Activated naive CD4-positive, alpha-beta T cell treated with anti-CD3 and anti-CD28 coated beads, Interleukin-2, amount 50 U/mL, for 72 hours (primary cell): ENCODE data around the gene IL22RA2. TPM values are rescaled to one million over a fixed set of nuclear protein-coding genes. Genes with fewer than 3 reads are reported as not detected.

Experiments
- ATAC-seq, 2 donors: fragments of 150-1000 bp; cut with Tn5 transposase; 2 replicates each; pipeline ENCODE4 v1.10.0; 2021; ENCODE audit warnings: mild to moderate bottlenecking in 2 of 2, moderate library complexity in 2 of 2
- DNase-seq, 2 donors: peaks; one replicate each; pipeline ENCODE4 v3.0.0; 2021 to 2022; ENCODE audit warnings: low spot score in 2 of 2
- H3K27ac Mint-ChIP-seq, 2 donors: one replicate each; pipeline ENCODE4 v1.8.0; 2022; ENCODE audit warnings: mild to moderate bottlenecking in 2 of 2, mixed read lengths in 2 of 2
- H3K36me3 Mint-ChIP-seq, 2 donors: one replicate each; pipeline ENCODE4 v1.8.0; 2022; ENCODE audit warnings: mixed read lengths in 2 of 2
- H3K9me3 Mint-ChIP-seq, 2 donors: one replicate each; pipeline ENCODE4 v1.8.0; 2022; ENCODE audit warnings: mixed read lengths in 2 of 2
- total RNA-seq, 2 donors: library from RNA; stranded (reverse); gene quantifications; one replicate each; pipeline ENCODE4 v1.2.3, GENCODE V29; 2022

IL22RA2 gene
- total RNA-seq, 2 donors from 2014 or later: not detected

DNA sequence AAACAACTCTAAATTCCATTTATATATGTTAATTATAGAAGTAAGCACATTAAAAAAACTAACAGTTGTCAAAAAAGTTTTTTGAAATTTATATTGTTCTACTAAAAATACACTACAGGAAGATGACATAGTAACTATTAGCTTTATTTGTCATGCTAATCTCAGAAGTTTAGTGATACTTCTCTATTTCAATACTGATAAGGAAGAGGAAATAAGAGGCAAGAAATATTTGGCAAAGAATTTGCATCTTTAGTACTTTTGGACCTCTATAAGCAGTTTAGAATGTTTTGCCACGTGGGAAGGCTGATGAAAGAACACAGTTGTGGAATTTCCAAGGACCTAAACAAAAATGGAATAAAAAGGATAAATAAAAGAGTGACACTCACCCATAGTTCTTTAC, 33.1 kb upstream of the IL22RA2 start:
- Mint-ChIP-seq H3K36me3 (peaks cover 11 to 64% of the 10 kb centered on the region in 2 donors), H3K9me3 (peaks cover 0 to 16% of the 10 kb centered on the region in 2 donors), H3K27ac (no peak overlapping the region)
- ATAC-seq (no peak), DNase-seq (no peak)

DNA sequence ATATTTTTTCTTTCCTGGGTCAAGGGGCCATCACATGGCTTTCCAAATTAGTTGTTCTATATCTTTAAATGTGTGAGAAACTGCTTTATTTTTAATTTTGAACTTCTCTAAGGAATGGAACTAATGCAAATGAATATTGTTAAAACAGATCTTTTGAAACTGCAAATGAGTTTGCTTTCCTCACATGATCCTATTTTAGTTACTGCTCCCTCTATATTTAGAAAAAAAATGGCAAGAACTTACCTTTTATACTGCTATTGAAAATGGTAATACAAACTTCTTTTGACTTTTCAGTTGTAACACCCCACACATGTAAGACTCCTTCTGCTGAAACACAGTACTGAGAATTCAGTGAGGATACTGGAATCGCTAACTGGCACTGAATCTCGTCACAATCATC, 29.8 kb upstream of the IL22RA2 start:
- peaks cover 0 to 8% of the 10 kb centered on the region in 2 donors for H3K9me3 Mint-ChIP-seq
- no peak overlapping the region for H3K27ac Mint-ChIP-seq
- peaks cover 0 to 38% of the 10 kb centered on the region in 2 donors for H3K36me3 Mint-ChIP-seq
- ATAC-seq (no peak), DNase-seq (no peak)

DNA sequence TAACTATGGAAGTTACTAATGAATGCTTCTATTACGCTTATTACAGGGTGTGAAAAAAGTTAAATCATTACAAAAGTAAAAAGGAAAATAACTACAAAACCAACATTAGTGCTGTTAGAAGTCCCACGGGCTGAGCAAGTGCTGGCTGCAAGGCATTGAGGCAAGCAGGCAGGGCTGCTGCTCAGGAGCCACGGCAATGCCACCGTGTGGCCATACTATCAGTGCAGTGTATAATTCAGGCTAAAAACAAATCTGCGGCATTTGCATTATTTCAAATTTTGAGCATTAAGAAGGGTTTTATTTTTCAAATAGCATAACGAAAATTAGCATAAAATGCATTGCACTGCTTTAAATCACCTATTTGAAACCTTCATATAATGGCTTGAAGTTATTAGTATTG, 28.6 kb upstream of the IL22RA2 start:
- DNase-seq (no peak), ATAC-seq (no peak)
- Mint-ChIP-seq H3K36me3 (peaks cover 0 to 35% of the 10 kb centered on the region in 2 donors), H3K9me3 (no peaks in the 10 kb centered on the region), H3K27ac (no peak overlapping the region)

DNA sequence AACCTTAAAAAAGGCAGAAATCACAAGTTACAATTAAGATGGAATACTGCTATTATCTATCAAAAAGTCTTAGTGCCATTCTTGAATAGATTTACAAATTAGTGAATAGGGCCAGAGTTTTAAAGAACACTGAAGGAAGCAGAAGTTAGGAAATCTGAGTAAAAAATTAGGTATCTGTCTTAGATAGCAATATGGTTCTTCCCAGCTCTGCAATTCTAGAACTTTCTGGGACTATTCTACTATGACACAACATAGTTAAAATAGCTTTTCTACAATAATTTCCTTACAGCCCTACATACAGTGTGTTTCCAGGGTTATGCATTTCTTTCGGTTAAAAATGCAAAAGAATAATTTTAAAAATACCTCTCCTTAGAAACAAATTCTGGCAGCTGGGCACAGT, 27.6 kb upstream of the IL22RA2 start:
- Mint-ChIP-seq H3K27ac (no peak overlapping the region), H3K9me3 (no peaks in the 10 kb centered on the region), H3K36me3 (peaks cover 0 to 35% of the 10 kb centered on the region in 2 donors)
- no peak for ATAC-seq
- DNase-seq: no peak

DNA sequence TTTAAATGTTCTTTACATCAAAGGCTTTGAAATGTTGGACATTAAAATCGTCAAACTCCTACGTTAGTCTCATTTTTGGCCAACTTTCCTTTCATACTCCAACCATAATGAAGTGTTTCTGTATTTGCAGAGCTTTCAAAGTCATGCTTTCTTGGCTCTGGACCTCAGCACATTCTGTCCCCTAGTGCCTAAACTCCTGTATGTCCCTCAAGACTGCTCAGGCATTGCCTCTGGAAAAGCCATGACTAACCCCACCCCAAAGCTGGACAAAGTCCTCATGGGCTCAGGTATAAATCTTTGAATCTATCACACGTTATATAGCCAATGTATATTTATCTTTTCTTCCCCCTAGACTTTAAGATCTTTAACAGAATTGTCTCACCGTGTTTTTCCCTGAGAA, 26.8 kb upstream of the IL22RA2 start:
- DNase-seq: no peak
- no peak for ATAC-seq
- H3K36me3 Mint-ChIP-seq: peaks cover 0 to 32% of the 10 kb centered on the region in 2 donors
- no peak overlapping the region for H3K27ac Mint-ChIP-seq
- H3K9me3 Mint-ChIP-seq: no peaks in the 10 kb centered on the region

DNA sequence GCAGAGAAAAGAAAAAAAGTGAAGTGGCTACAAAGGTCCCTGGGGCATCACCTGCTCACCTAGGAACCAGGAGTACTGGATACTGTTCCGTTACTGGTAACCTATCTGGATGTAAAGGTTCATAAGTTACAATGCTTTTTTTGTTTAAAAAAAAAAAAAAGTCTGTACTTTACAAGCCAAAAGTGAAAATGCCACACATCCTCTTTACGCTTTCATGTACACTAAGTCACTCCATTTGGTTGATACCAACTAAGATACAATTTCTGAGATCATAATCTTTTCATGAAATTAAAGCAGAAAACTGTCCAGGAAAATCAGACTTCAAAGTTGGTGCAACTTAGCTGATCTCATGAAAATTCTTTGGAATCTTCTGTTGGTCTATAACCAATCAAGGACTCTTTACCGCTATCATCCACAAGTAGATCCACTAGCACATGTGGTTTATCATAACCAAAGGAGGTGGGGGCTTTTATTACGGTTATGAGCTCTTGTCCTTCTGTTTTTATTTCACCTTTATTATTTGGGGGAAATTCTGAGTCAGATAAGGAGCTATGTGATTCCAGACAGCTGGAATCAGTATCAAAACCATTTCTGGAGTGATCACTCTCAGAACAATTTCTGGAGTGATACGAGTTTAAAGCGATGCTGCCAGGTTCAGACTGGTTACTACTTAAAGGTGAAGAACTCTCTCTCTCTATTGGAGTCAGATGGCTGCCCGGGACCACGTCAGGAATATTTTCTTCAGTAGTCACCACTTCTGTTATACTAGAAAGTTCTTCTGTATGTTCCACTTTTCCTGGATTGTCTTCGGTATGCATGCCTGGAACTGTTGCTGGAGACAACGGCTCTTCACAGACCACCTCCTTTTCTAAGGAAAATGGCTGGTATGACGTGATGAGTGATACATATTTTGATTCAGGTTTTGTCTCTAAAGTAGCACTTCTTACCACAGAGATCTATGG, 24.5 kb upstream of the IL22RA2 start:
- DNase-seq: no peak

DNA sequence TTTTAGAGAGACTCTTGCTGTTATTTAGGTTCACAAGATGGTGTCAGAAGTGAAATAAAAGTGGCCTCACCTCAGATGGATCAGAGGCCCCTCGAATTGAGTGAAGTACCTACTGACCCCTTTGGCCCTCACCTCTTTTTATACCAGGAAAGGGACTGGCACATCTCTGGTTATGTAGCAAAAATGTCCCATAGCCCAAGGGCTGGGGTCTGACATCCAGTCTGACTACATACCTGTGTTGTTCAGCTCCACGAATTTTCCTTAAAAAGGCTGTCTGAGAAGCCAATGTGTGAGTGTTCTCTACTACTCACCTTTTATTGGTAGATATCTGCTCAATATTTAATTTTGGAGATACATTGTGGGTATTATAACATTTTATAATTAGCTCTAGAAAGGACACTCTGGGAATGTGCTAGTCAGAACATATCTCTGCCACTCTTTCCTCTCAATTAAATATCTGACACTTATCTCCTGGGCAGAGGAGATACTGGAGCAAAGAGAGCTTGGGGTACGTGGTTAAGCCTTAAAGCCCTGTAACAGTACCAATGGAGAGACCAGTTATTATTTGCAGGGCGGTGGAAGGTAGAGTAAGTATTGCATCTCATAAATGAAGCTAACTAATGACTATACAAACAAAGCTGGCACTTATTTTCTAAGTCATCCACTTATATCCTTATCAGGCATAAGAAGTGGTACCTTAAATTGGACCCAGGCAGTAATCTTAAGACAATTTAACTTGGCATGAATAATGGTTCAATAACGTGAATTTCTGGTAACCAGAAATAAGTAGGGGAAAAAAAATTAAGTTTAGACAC, 20.0 kb upstream of the IL22RA2 start:
- DNase-seq: no peak
- H3K36me3 Mint-ChIP-seq: peaks cover 5 to 25% of the 10 kb centered on the region in 2 donors
- ATAC-seq: no peak
- peaks cover 4 to 5% of the 10 kb centered on the region in 2 donors for H3K9me3 Mint-ChIP-seq
- H3K27ac Mint-ChIP-seq: no peak overlapping the region

More for the DNA sequence above, 24.5 kb upstream of the IL22RA2 start:
- H3K27ac Mint-ChIP-seq: no peak overlapping the region
- H3K9me3 Mint-ChIP-seq: no peaks in the 10 kb centered on the region
- H3K36me3 Mint-ChIP-seq: peaks cover 0 to 14% of the 10 kb centered on the region in 2 donors
- no peak for ATAC-seq

DNA sequence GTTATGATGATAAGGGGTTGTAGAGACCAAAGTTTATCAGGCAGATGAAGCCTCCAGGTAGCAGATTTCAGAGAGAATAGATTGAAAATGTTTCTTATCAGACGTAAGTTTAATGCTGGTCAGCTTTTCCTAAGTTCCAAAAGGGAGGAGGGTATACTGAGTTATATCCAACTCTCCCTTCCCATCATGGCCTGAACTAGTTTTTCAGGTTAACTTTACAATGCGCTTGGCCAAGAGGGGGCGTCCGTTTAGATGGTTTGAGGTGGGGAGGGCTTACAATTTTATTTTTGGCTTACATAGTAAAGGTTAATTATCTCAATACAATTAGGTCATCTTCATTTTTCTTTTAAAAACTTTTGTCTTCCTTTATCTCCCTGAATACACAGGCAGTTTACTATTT, 19.4 kb upstream of the IL22RA2 start:
- ATAC-seq (no peak), DNase-seq (no peak)
- Mint-ChIP-seq H3K36me3 (peaks cover 5 to 18% of the 10 kb centered on the region in 2 donors), H3K9me3 (peaks cover 4 to 5% of the 10 kb centered on the region in 2 donors), H3K27ac (no peak overlapping the region)

DNA sequence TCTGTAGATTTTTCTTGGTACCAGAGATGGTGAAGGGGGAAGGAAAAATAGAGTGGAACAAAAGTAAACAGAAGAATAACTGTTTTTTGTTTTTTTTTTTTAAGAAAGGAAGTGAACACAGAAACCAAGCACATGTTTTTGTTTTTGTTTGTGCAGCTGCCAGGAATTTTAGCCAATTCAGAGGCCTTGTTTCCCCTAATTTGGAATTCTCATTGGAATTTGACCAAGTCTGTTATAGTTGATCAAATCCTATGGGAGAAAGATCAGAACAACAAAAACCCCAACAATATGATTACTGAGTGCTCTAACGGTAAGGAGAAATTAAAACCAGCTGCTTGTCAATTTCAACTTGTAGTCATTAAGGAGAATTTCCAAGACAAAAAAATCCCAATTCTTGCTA, 18.2 kb upstream of the IL22RA2 start:
- Mint-ChIP-seq H3K27ac (no peak overlapping the region), H3K9me3 (peaks cover 6 to 7% of the 10 kb centered on the region in 2 donors), H3K36me3 (peaks cover 5 to 26% of the 10 kb centered on the region in 2 donors)
- DNase-seq (no peak), ATAC-seq (no peak)

DNA sequence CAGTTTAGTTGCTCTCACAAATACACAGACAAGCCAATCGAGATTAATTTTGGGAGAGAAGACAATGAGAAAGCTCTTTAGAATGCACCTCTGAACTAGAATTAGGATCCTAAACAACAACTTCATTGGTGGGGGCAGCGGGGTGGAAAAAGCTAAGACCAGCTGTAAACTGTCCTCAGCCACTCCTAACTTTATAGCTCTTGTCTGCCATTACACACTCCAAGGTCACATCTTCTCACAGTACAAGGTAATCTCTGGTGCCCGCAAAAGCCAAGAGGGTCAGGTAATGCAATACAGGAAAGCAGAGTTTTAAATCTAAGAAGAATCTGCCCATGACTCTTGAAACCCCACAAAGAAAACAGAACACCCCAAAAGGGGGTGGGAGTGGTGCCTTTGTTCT, 17.8 kb upstream of the IL22RA2 start:
- DNase-seq: no peak
- no peak for ATAC-seq
- H3K36me3 Mint-ChIP-seq: peaks cover 5 to 30% of the 10 kb centered on the region in 2 donors
- H3K9me3 Mint-ChIP-seq: peaks cover 7 to 12% of the 10 kb centered on the region in 2 donors
- no peak overlapping the region for H3K27ac Mint-ChIP-seq

DNA sequence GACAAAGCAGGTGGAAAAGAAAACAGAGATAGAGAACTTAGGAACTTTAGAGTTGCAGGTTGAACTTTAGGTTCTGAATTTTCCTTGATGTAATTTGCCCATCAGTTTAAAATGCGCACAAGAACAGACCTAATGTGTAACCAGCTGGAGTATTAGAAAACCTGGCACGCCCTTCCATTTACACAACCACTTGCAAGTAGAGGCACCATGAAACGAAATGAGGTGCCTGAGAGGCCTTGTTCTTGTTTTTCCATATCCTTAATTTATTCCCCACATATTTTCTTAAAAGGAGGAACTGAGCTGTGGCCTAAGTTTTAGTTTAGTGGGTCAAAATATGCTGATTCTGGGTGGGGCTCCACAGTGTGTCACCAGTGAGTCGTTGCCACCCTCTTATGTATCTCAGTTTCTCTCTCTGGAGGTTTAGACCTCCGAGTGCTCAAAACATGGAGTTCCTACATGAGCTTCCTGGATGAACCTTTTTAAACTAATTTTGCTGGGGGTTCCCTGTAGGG, 17.2 kb upstream of the IL22RA2 start:
- DNase-seq (no peak), ATAC-seq (no peak)
- no peak overlapping the region for H3K27ac Mint-ChIP-seq
- peaks cover 10 to 33% of the 10 kb centered on the region in 2 donors for H3K36me3 Mint-ChIP-seq
- H3K9me3 Mint-ChIP-seq: peaks cover 10 to 18% of the 10 kb centered on the region in 2 donors

DNA sequence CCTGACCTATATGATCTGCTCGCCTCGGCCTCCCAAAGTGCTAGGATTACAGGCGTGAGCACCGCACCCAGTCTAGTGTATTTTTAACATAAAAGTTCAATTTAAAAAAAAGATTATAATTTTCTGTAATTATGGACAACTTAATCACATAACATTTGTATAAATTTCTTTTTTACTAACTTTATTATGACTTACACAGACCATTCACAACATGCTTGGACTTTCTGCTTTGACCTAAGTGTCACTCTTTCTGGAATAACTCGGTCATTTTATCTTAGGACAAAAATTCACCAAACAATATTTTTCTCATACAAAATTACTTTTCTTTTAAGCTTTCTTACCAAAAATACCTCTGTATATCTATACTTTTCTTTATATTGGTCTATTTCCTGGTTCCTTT, 15.4 kb upstream of the IL22RA2 start:
- no peak overlapping the region for H3K27ac Mint-ChIP-seq
- peaks cover 21 to 27% of the 10 kb centered on the region in 2 donors for H3K9me3 Mint-ChIP-seq

DNA sequence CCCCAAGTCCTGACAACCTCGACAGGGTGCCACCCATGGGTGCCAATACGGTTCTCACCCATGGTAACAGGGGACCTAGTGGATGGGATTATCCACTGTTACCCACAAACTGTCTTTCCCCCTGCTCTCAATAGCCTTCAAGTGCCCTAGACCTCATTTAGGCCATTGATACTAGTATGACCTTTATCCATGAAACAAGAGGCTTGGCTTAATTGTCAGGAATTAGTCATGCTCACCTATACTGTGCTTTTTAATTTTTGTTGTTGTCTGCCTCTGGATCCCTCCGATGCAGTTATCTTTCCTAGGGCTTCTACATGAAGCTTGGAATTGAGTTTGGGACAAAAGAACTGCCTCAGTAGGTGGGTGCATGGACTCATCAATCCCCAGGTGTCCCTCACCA, 11.8 kb upstream of the IL22RA2 start:
- no peak for DNase-seq
- H3K9me3 Mint-ChIP-seq: peaks cover 28 to 40% of the 10 kb centered on the region in 2 donors
- no peak for ATAC-seq
- H3K27ac Mint-ChIP-seq: no peak overlapping the region
- peaks cover 41 to 63% of the 10 kb centered on the region in 2 donors for H3K36me3 Mint-ChIP-seq

More for the DNA sequence above, 15.4 kb upstream of the IL22RA2 start:
- no peak for DNase-seq
- peaks cover 24 to 44% of the 10 kb centered on the region in 2 donors for H3K36me3 Mint-ChIP-seq
- no peak for ATAC-seq

DNA sequence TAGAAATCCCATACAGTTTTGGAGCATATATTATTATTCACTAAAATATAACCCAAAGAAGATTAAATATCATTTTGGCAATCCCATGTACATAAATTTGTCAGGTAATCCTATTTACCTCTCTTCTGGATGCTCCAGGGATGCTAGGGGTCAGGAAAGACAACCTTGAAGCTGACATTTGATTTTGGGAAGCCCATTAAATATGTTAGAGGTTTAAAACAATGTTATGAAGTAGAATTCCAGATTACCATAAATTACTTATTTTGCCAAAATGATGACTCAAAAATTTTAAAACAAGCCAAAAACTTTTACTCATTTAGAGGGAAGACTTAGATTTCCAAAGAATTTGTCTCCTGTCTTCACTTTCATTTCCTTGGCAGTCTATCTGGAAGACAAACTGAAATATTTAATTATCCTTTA, 9.2 kb upstream of the IL22RA2 start:
- peaks cover 43 to 63% of the 10 kb centered on the region in 2 donors for H3K36me3 Mint-ChIP-seq
- ATAC-seq (no peak), DNase-seq (no peak)
- H3K9me3 Mint-ChIP-seq: peaks cover 29 to 42% of the 10 kb centered on the region in 2 donors
- no peak overlapping the region for H3K27ac Mint-ChIP-seq

DNA sequence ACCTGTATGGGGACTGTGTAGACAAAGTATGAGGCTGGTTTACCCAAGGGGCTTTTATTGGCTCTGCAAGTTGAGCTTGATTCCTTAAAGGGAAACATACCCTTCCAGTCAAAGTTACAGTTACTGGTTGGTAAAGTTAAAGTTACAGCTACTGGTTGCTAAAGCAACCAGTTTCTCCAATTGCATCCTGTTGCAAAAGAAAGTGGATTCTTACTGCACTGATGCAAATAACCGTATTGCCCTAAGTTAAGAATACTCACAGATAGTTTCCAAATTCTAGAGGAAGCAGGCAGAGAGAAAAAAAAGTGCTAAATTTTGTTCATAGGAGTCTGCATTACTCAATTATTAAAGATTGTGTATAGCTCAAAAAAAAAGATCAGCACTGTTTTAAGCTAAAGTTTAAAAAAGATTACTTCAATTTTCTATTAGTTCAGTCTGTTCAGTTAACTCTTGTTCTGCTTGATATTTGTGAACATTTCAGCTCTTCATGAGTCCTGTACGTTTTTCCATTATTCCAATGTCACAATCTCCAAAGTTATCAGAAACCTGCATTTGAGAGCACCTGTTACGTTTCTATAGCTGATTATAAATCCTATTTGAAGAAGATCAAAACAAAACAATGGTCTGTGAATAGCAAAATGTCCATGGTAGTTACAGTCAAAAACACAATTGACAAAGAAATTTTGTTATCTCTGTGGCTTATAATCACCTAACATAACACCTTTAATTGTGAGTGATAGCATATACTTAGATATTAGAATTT, 8.6 kb upstream of the IL22RA2 start:
- DNase-seq: no peak
- ATAC-seq: no peak
- H3K36me3 Mint-ChIP-seq: peaks cover 43 to 58% of the 10 kb centered on the region in 2 donors
- H3K9me3 Mint-ChIP-seq: peaks cover 29 to 42% of the 10 kb centered on the region in 2 donors
- no peak overlapping the region for H3K27ac Mint-ChIP-seq

DNA sequence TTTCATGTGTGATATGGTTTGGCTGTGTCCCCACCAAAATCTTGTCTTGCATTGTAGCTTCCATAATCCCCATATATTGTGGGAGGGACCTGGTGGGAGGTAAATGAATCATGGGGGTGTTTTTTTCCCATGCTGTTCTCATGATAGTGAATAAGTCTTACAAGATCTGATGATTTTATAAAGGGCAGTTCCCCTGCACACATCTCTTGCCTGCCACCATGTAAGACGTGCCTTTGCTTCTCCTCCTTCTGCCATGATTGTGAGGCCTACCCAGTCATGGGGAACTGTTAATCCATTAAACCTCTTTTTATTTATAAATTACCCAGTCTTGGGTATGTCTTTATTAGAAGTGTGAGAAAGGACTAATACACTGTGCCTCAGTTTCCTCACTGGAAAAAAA, 4.2 kb upstream of the IL22RA2 start:
- Mint-ChIP-seq H3K9me3 (peaks cover 12 to 28% of the 10 kb centered on the region in 2 donors), H3K36me3 (peaks cover 24 to 32% of the 10 kb centered on the region in 2 donors), H3K27ac (peak overlapping the region in 1 of 2 donors; percentile 50)
- ATAC-seq: no peak
- no peak for DNase-seq
